Spleen (tissue), 11 donors: ENCODE measurements around the gene PRKCD. TPM values are rescaled to one million over a fixed set of nuclear protein-coding genes. Genes with fewer than 3 reads are reported as not detected.

ENCODE experiments used
- DNase-seq: peaks from one replicate; pipeline ENCODE4 v3.0.0-alpha.2; 2020
- H3K27ac ChIP-seq, 8 donors: fragments of 200-600 bp; sonication (generic) in 7 of 8; 1 replicate in 4 of 8; 2 replicates in 4 of 8; pipeline versions ENCODE4 v1.5.0 to v1.8.0; 2016 to 2021; ENCODE audit warnings: inconsistent platforms in 4 of 8, mild to moderate bottlenecking in 4 of 8, moderate library complexity in 1 of 8
- H3K27me3 ChIP-seq, 7 donors: fragments of 200-600 bp; sonication (generic) in 6 of 7; replicated peaks in 1 of 7; 1 replicate in 4 of 7; 2 replicates in 3 of 7; pipeline versions ENCODE4 v1.5.0 to v1.8.0; 2016 to 2021; ENCODE audit warnings: inconsistent platforms in 3 of 7, mild to moderate bottlenecking in 1 of 7
- H3K36me3 ChIP-seq, 6 donors: fragments of 200-600 bp; sonication (generic) in 5 of 6; 1 replicate in 4 of 6; 2 replicates in 2 of 6; pipeline versions ENCODE4 v1.5.0 to v1.8.0; 2016 to 2021; ENCODE audit warnings: inconsistent platforms in 2 of 6
- H3K4me1 ChIP-seq, 6 donors: fragments of 200-600 bp; sonication (generic) in 5 of 6; 1 replicate in 3 of 6; 2 replicates in 3 of 6; pipeline versions ENCODE4 v1.5.0 to v1.8.0; 2016 to 2021; ENCODE audit warnings: inconsistent platforms in 3 of 6
- H3K4me3 ChIP-seq, 8 donors: fragments of 200-600 bp; sonication (generic) in 7 of 8; 1 replicate in 4 of 8; 2 replicates in 4 of 8; pipeline versions ENCODE4 v1.5.0 to v1.8.0; 2016 to 2021; ENCODE audit warnings: inconsistent platforms in 4 of 8, mild to moderate bottlenecking in 4 of 8, moderate library complexity in 2 of 8
- H3K9me3 ChIP-seq, 8 donors: fragments of 200-600 bp; sonication (generic) in 7 of 8; 1 replicate in 4 of 8; 2 replicates in 4 of 8; pipeline versions ENCODE4 v1.5.0 to v1.8.0; 2016 to 2021; ENCODE audit warnings: inconsistent platforms in 4 of 8
- POLR2A ChIP-seq, 3 donors: fragments of 450-650 bp; IDR thresholded peaks; one replicate each; pipeline ENCODE4 v1.5.1; 2017; ENCODE audit warnings: antibody characterized with exemption in 3 of 3, mild to moderate bottlenecking in 1 of 3
- POLR2AphosphoS5 ChIP-seq, 3 donors: sonication (generic); formaldehyde crosslinking; IDR thresholded peaks; one replicate each; pipeline ENCODE4 v1.5.1; 2017; ENCODE audit warnings: antibody characterized with exemption in 3 of 3
- WGBS, 5 donors: extraction: QIAGEN DNeasy Blood & Tissue Kit in 3 of 5; methylation state at CpG; one replicate each; pipeline versions ENCODE4 v1.1.5 to v1.1.7; 2013 to 2018; 5-methylcytosine and 5-hydroxymethylcytosine counted together
- intact Hi-C: fragments of 100-400 bp; cut with DNase I; formaldehyde crosslinking; loops from one replicate; pipeline ENCODE4 v1.15.0; 2023; ENCODE audit warnings: low total_unique reads
- polyA plus RNA-seq, 3 donors: library from polyadenylated mRNA; stranded (reverse); fragments of 200-250 nt; gene quantifications; one replicate each; pipeline ENCODE4 v1.2.1, GENCODE V29; 2013
- total RNA-seq, 7 donors: library from RNA; depleted of rRNA in 3 of 7; stranded (reverse); fragments of >200 nt in 3 of 7; fragmentation: NEBNext Ultra II Directional in 4 of 7; extraction: Animal tissue kit (Norgen Biotek cat#: 25700) in 4 of 7; gene quantifications; one replicate each; pipeline versions ENCODE4 v1.1.0 to v1.2.1, GENCODE V29; 2016 to 2021
- TF ChIP-seq, protein P1 (sequence below), 11 experiments: fragments of 200-600 bp in 7 of 11; fragments of 450-650 bp in 4 of 11; sonication (generic) in 4 of 11; IDR thresholded peaks in 8 of 11; conservative IDR thresholded peaks in 3 of 11; 1 replicate in 7 of 11; 2 replicates in 4 of 11; pipeline versions ENCODE4 v1.4.0 to v1.8.0; 2016 to 2021; ENCODE audit warnings: antibody characterized with exemption in 11 of 11, inconsistent platforms in 4 of 11, mild to moderate bottlenecking in 1 of 11
- donor health status: healthy with polysubstance abuse.
- donor health status: DM: no; HTN: no; CAD: no; lungs with moderate emphysema.
- donor health status: DM: no; HTN: no; CAD: no.
- donor health status: Bipolar disorder and iron deficiency.
- donor health status: healthy.
- donor health status: DM: no; HTN: no; CAD: no.
- donor health status: DM: yes; HTN: yes; CAD: no.

PRKCD gene
- total and polyA plus RNA-seq, 10 donors, result 22.2 to 100 (median 48.5) TPM

- Histone ChIP-seq H3K4me3 (peak overlapping the region in 1 of 8 donors; percentile 15), H3K36me3 (no peaks in the 10 kb centered on the region), H3K27me3 (peaks cover 0 to 4% (median 0%) of the 10 kb centered on the region in 7 donors), H3K4me1 (peaks cover 0 to 51% (median 18%) of the 10 kb centered on the region in 6 donors), H3K9me3 (no peaks in the 10 kb centered on the region), H3K27ac (peak overlapping the region in 7 of 8 donors; percentile 1 to 84 (median 63))
- WGBS, 5 donors, result 70 to 86% (median 73%) methylated on average over 10 to 11 of the region's 11 CpGs
- intact Hi-C loops, result no loop called here
- DNase-seq, result no peak
- TF ChIP-seq, protein P1, sequence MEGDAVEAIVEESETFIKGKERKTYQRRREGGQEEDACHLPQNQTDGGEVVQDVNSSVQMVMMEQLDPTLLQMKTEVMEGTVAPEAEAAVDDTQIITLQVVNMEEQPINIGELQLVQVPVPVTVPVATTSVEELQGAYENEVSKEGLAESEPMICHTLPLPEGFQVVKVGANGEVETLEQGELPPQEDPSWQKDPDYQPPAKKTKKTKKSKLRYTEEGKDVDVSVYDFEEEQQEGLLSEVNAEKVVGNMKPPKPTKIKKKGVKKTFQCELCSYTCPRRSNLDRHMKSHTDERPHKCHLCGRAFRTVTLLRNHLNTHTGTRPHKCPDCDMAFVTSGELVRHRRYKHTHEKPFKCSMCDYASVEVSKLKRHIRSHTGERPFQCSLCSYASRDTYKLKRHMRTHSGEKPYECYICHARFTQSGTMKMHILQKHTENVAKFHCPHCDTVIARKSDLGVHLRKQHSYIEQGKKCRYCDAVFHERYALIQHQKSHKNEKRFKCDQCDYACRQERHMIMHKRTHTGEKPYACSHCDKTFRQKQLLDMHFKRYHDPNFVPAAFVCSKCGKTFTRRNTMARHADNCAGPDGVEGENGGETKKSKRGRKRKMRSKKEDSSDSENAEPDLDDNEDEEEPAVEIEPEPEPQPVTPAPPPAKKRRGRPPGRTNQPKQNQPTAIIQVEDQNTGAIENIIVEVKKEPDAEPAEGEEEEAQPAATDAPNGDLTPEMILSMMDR (IDR thresholded peaks at IDR 0.05 in 8 of 11, conservative IDR thresholded peaks at IDR 0.05 in 3 of 11), result no peak
- TF ChIP-seq POLR2A (IDR thresholded peaks at IDR 0.05) (no peak), POLR2AphosphoS5 (IDR thresholded peaks at IDR 0.05) (no peak)
Observed at GRCh38 chr3:53147151-53147902, 13.7 kb upstream of the PRKCD start.

DNA sequence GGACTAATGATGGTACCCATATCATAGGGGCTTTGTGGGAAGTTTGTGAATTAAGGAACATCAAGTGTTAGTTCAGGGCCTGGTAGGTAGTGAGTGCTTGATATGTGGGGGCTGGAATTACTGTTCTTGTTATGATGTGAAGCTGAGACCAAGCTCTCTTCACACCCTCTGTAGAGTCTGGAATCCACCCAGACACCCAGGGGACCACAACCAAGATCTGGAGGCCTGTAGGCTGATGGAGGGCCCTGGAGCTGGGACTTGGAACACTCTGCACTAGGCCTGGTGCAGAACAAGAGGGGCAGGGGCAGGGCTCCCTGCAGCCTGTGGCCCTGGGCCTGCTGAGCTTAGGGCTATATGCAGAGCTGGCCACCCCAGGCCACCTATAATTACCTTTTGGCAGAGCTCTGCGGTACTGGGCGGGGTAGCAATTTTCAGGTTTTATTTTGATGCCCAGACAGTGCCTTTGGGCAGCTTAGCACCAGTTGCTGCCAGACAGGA, 13.1 kb upstream of the PRKCD start:
- H3K27ac ChIP-seq, result peak overlapping the region in 3 of 8 donors; percentile 66 to 84 (median 75)
- no peak for TF ChIP-seq POLR2AphosphoS5 (IDR thresholded peaks at IDR 0.05)
- no peak for TF ChIP-seq POLR2A (IDR thresholded peaks at IDR 0.05)
- TF ChIP-seq, protein P1 (IDR thresholded peaks at IDR 0.05 in 8 of 11, conservative IDR thresholded peaks at IDR 0.05 in 3 of 11), result no peak
- 92 to 100% (median 100%) methylated on average over 2 of the region's 2 CpGs for WGBS, 5 donors
- intact Hi-C loops, result no loop called here
- DNase-seq, result no peak
- no peak overlapping the region for H3K4me3 ChIP-seq
- H3K36me3 ChIP-seq, result no peaks in the 10 kb centered on the region
- H3K4me1 ChIP-seq, result peaks cover 0 to 51% (median 18%) of the 10 kb centered on the region in 6 donors
- H3K9me3 ChIP-seq, result no peaks in the 10 kb centered on the region
- H3K27me3 ChIP-seq, result peaks cover 0 to 8% (median 0%) of the 10 kb centered on the region in 7 donors

- H3K27me3 ChIP-seq, result peaks cover 0 to 18% (median 0%) of the 10 kb centered on the region in 7 donors
- 86 to 90% (median 89%) methylated on average over 11 to 13 of the region's 13 CpGs for WGBS, 5 donors
- no peak overlapping the region for H3K4me3 ChIP-seq
- intact Hi-C loops, result no loop called here
- H3K36me3 ChIP-seq, result no peaks in the 10 kb centered on the region
- TF ChIP-seq POLR2AphosphoS5 (IDR thresholded peaks at IDR 0.05) (no peak), POLR2A (IDR thresholded peaks at IDR 0.05) (no peak)
- TF ChIP-seq, protein P1 (IDR thresholded peaks at IDR 0.05 in 8 of 11, conservative IDR thresholded peaks at IDR 0.05 in 3 of 11), result no peak
- no peak for DNase-seq
- H3K4me1 ChIP-seq, result peaks cover 0 to 40% (median 13%) of the 10 kb centered on the region in 6 donors
- no peak overlapping the region for H3K27ac ChIP-seq
- no peaks in the 10 kb centered on the region for H3K9me3 ChIP-seq
Observed at GRCh38 chr3:53149006-53149690, 11.9 kb upstream of the PRKCD start.

DNA sequence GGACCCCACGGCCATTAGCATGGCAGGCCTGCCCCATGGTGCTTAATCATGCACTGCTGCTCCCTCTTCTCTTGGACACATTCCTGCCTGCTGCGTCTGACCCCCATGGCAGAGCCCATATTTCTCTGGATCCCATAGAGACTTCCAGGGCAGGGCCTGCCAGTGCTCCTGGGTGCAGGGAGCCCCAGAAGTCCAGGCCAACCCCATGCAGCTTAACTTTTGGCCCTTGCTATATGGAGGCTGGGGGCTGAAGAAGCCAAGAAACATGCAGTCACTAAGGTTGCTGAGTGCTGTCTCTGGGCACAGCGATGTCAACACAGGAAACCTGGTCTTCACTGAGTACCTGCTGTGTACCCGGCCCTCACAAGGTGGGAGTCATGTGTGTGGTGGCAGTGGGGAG, 11.3 kb upstream of the PRKCD start:
- whole genome bisulfite sequencing, 5 donors, result 67 to 86% (median 85%) methylated on average over 3 to 4 of the region's 4 CpGs
- H3K36me3 ChIP-seq, result no peaks in the 10 kb centered on the region
- DNase-seq, result no peak
- H3K9me3 ChIP-seq, result no peaks in the 10 kb centered on the region
- H3K27ac ChIP-seq, result no peak overlapping the region
- no peak overlapping the region for H3K4me3 ChIP-seq
- H3K27me3 ChIP-seq, result peaks cover 0 to 24% (median 0%) of the 10 kb centered on the region in 7 donors
- intact Hi-C loops, result no loop called here
- peaks cover 0 to 40% (median 13%) of the 10 kb centered on the region in 6 donors for H3K4me1 ChIP-seq
- TF ChIP-seq POLR2A (IDR thresholded peaks at IDR 0.05), result no peak
- TF ChIP-seq POLR2AphosphoS5 (IDR thresholded peaks at IDR 0.05), result no peak
- TF ChIP-seq, protein P1 (IDR thresholded peaks at IDR 0.05 in 8 of 11, conservative IDR thresholded peaks at IDR 0.05 in 3 of 11), result no peak
